ENCODE results near the gene ZNF774. TPM values are rescaled to one million over a fixed set of nuclear protein-coding genes. Genes with fewer than 3 reads are reported as not detected.

Gene ZNF774
- polyA plus RNA-seq, 1 donor (not counting 4 experiments of a cell fraction or from before 2014, with no cell fraction given) = 2.3 TPM

- no peak overlapping the region for H2AFZ ChIP-seq (ENCODE audit: control insufficient read depth, low read length)
- H3K4me2 ChIP-seq (ENCODE audit: control insufficient read depth, extremely low read depth, insufficient read depth, low read depth, low read length) = no peak overlapping the region
- H3K27me3 ChIP-seq (ENCODE audit: control insufficient read depth, extremely low read depth, insufficient read depth, low read length) = no peaks in the 10 kb centered on the region
- DNase-seq (ENCODE audit: low read depth, low spot score) = no peak
- no peaks in the 10 kb centered on the region for H3K9me1 ChIP-seq (ENCODE audit: control insufficient read depth, extremely low read depth, insufficient read depth, low read length)
- dilution Hi-C loops (cut with MboI; ENCODE audit: extremely low pct_ligation_motif_present, low sequenced_read_pairs) = no loop called here
- H3K9me3 ChIP-seq (ENCODE audit: control insufficient read depth, low read depth, low read length) = peaks cover 4% of the 10 kb centered on the region
- FAIRE-seq = no peak
- H3K4me1 ChIP-seq (ENCODE audit: control insufficient read depth, extremely low read depth, insufficient read depth, low read length) = peaks cover 3% of the 10 kb centered on the region
- TF ChIP-seq CTCF (optimal IDR thresholded peaks at IDR 0.05 in 1 of 3, IDR thresholded peaks at IDR 0.05 in 1 of 3, conservative IDR thresholded peaks at IDR 0.05 in 1 of 3; ENCODE audit: extremely low read depth in 1 of 3, insufficient read depth in 2 of 3, low read length in 3 of 3) = no peak
- TF ChIP-seq EZH2 (IDR thresholded peaks at IDR 0.05; ENCODE audit: low read length) = no peak
- H4K20me1 ChIP-seq (ENCODE audit: control insufficient read depth, extremely low read depth, insufficient read depth, low read length) = no peaks in the 10 kb centered on the region
- no peaks in the 10 kb centered on the region for H3K79me2 ChIP-seq (ENCODE audit: control insufficient read depth, insufficient read depth, low read length)
- no peak overlapping the region for H3K9ac ChIP-seq (ENCODE audit: control insufficient read depth, extremely low read depth, insufficient read depth, low read length)
- no peak overlapping the region for H3K4me3 ChIP-seq (ENCODE audit: control insufficient read depth in 2 of 3, extremely low read depth in 1 of 3, insufficient read depth in 2 of 3, low read depth in 1 of 3, low read length in 3 of 3)
- H3K36me3 ChIP-seq (ENCODE audit: control insufficient read depth in 2 of 2, extremely low read depth in 1 of 2, insufficient read depth in 2 of 2, low read length in 2 of 2) = no peaks in the 10 kb centered on the region
- no peak overlapping the region for H3K27ac ChIP-seq (ENCODE audit: control insufficient read depth, insufficient read depth, low read length)
Measured at GRCh38 chr15:90379263-90379662, 27.2 kb downstream of the ZNF774 start.

- peaks cover 4% of the 10 kb centered on the region for H3K9me3 ChIP-seq (ENCODE audit: control insufficient read depth, low read depth, low read length)
- no peak overlapping the region for H3K4me3 ChIP-seq (ENCODE audit: control insufficient read depth in 2 of 3, extremely low read depth in 1 of 3, insufficient read depth in 2 of 3, low read depth in 1 of 3, low read length in 3 of 3)
- no peaks in the 10 kb centered on the region for H3K36me3 ChIP-seq (ENCODE audit: control insufficient read depth in 2 of 2, extremely low read depth in 1 of 2, insufficient read depth in 2 of 2, low read length in 2 of 2)
- H3K4me1 ChIP-seq (ENCODE audit: control insufficient read depth, extremely low read depth, insufficient read depth, low read length) = peaks cover 3% of the 10 kb centered on the region
- H3K9me1 ChIP-seq (ENCODE audit: control insufficient read depth, extremely low read depth, insufficient read depth, low read length) = no peaks in the 10 kb centered on the region
- no peak overlapping the region for H3K27ac ChIP-seq (ENCODE audit: control insufficient read depth, insufficient read depth, low read length)
- no peaks in the 10 kb centered on the region for H4K20me1 ChIP-seq (ENCODE audit: control insufficient read depth, extremely low read depth, insufficient read depth, low read length)
- H3K9ac ChIP-seq (ENCODE audit: control insufficient read depth, extremely low read depth, insufficient read depth, low read length) = no peak overlapping the region
- dilution Hi-C loops (cut with MboI; ENCODE audit: extremely low pct_ligation_motif_present, low sequenced_read_pairs) = no loop called here
- H2AFZ ChIP-seq (ENCODE audit: control insufficient read depth, low read length) = no peak overlapping the region
- no peaks in the 10 kb centered on the region for H3K27me3 ChIP-seq (ENCODE audit: control insufficient read depth, extremely low read depth, insufficient read depth, low read length)
- TF ChIP-seq CTCF (optimal IDR thresholded peaks at IDR 0.05 in 1 of 3, IDR thresholded peaks at IDR 0.05 in 1 of 3, conservative IDR thresholded peaks at IDR 0.05 in 1 of 3; ENCODE audit: extremely low read depth in 1 of 3, insufficient read depth in 2 of 3, low read length in 3 of 3) (no peak), EZH2 (IDR thresholded peaks at IDR 0.05; ENCODE audit: low read length) (no peak)
- no peak for FAIRE-seq
- no peaks in the 10 kb centered on the region for H3K79me2 ChIP-seq (ENCODE audit: control insufficient read depth, insufficient read depth, low read length)
- DNase-seq (ENCODE audit: low read depth, low spot score) = no peak
- H3K4me2 ChIP-seq (ENCODE audit: control insufficient read depth, extremely low read depth, insufficient read depth, low read depth, low read length) = no peak overlapping the region
Measured at GRCh38 chr15:90381515-90381914, 29.4 kb downstream of the ZNF774 start.
